Loucy (cell line): Measurements from ENCODE around the gene JARID2.

Source experiments
- H2AFZ ChIP-seq: fragments of 200-600 bp; sonication (generic); 2 replicates; pipeline ENCODE4 v1.6.0; 2016; ENCODE audit warnings: antibody characterized with exemption, mild to moderate bottlenecking, low read length, moderate library complexity
- H3F3A ChIP-seq: fragments of 200-600 bp; 2 replicates; pipeline ENCODE4 v1.6.0; 2016; ENCODE audit warnings: antibody characterized with exemption, low read depth, mild to moderate bottlenecking
- H3K27me3 ChIP-seq: fragments of 200-600 bp; sonication (generic); 2 replicates; pipeline ENCODE4 v1.6.1; 2014; ENCODE audit warnings: low read length, mild to moderate bottlenecking; ENCODE audit not compliant: insufficient read depth, poor library complexity, severe bottlenecking
- H3K36me3 ChIP-seq: fragments of 200-600 bp; sonication (generic); 2 replicates; pipeline ENCODE4 v1.6.1; 2016; ENCODE audit warnings: low read length; ENCODE audit not compliant: insufficient read depth
- H3K4me1 ChIP-seq: fragments of 200-600 bp; sonication (generic); 2 replicates; pipeline ENCODE4 v1.5.1; 2014; ENCODE audit warnings: low read length, mild to moderate bottlenecking; ENCODE audit not compliant: insufficient read depth, poor library complexity, severe bottlenecking
- H3K4me2 ChIP-seq: fragments of 200-600 bp; sonication (generic); 2 replicates; pipeline ENCODE4 v1.6.0; 2014; ENCODE audit warnings: antibody characterized with exemption, low read length, low read depth, mild to moderate bottlenecking; ENCODE audit not compliant: poor library complexity, severe bottlenecking
- H3K4me3 ChIP-seq: fragments of 200-600 bp; sonication (generic); 2 replicates; pipeline ENCODE4 v1.5.1; 2014; ENCODE audit warnings: low read length, mild to moderate bottlenecking, mixed read lengths; ENCODE audit not compliant: poor library complexity, severe bottlenecking
- H3K79me2 ChIP-seq: fragments of 200-600 bp; sonication (generic); 2 replicates; pipeline ENCODE4 v1.6.1; 2014; ENCODE audit warnings: low read length; ENCODE audit not compliant: insufficient read depth
- H3K9ac ChIP-seq: fragments of 200-600 bp; sonication (generic); 2 replicates; pipeline ENCODE4 v1.6.0; 2014; ENCODE audit warnings: mild to moderate bottlenecking, low read depth, low read length, moderate library complexity; ENCODE audit not compliant: poor library complexity, severe bottlenecking
- H3K9me2 ChIP-seq: fragments of 200-600 bp; sonication (generic); replicated peaks from 2 replicates; pipeline ENCODE4 v1.6.1; 2016; ENCODE audit warnings: low read depth, low read length, mixed read lengths
- H3K9me3 ChIP-seq: fragments of 200-600 bp; sonication (generic); 2 replicates; pipeline ENCODE4 v1.6.1; 2014; ENCODE audit warnings: mild to moderate bottlenecking, antibody characterized with exemption, low read length, low read depth; ENCODE audit not compliant: insufficient read depth
- H4K20me1 ChIP-seq: fragments of 200-600 bp; sonication (generic); 2 replicates; pipeline ENCODE4 v1.6.0; 2014; ENCODE audit warnings: antibody characterized with exemption, low read length, mild to moderate bottlenecking; ENCODE audit not compliant: insufficient read depth, poor library complexity, severe bottlenecking
- EZH2phosphoT487 ChIP-seq: fragments of 200-600 bp; IDR thresholded peaks from 2 replicates; pipeline ENCODE4 v1.6.1; 2018; ENCODE audit warnings: antibody characterized with exemption, mild to moderate bottlenecking, moderate library complexity, borderline replicate concordance
- TF ChIP-seq, protein P1 (sequence below): fragments of 200-600 bp; sonication (generic); conservative IDR thresholded peaks from 2 replicates; pipeline ENCODE4 v1.5.1; 2014; ENCODE audit warnings: mild to moderate bottlenecking, antibody characterized with exemption, low read length

The JARID2 gene

DNA sequence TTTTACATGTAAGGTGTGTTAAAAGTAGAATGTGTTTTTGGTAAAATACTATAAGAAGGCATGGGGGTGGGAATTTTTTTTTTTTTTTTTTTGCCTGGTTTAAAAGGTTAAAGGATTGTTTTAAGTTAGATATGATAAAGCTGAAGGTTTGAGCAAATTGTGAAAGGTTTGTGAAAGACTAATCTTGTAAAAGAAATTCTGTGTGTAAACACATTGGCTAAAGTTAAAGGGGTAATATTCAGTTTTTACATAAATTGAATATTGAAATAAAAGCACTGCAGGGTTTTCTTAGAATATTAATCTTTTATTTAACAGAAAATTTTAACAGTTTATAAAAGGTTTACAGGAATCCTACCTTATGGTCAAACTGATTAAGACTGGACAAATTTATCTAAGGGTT lies 311.3 kb downstream of the JARID2 start:
- no peak overlapping the region for H3K9ac ChIP-seq
- H3K27me3 ChIP-seq, result no peaks in the 10 kb centered on the region
- H3K4me3 ChIP-seq, result no peak overlapping the region
- H3K79me2 ChIP-seq, result no peaks in the 10 kb centered on the region; the same call in 1 of the 2 replicates
- H4K20me1 ChIP-seq, result no peaks in the 10 kb centered on the region
- no peaks in the 10 kb centered on the region for H3F3A ChIP-seq
- no peaks in the 10 kb centered on the region for H3K9me3 ChIP-seq
- no peak overlapping the region for H2AFZ ChIP-seq
- no peak for TF ChIP-seq EZH2phosphoT487
- TF ChIP-seq, protein P1, sequence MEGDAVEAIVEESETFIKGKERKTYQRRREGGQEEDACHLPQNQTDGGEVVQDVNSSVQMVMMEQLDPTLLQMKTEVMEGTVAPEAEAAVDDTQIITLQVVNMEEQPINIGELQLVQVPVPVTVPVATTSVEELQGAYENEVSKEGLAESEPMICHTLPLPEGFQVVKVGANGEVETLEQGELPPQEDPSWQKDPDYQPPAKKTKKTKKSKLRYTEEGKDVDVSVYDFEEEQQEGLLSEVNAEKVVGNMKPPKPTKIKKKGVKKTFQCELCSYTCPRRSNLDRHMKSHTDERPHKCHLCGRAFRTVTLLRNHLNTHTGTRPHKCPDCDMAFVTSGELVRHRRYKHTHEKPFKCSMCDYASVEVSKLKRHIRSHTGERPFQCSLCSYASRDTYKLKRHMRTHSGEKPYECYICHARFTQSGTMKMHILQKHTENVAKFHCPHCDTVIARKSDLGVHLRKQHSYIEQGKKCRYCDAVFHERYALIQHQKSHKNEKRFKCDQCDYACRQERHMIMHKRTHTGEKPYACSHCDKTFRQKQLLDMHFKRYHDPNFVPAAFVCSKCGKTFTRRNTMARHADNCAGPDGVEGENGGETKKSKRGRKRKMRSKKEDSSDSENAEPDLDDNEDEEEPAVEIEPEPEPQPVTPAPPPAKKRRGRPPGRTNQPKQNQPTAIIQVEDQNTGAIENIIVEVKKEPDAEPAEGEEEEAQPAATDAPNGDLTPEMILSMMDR, result no peak
- H3K4me1 ChIP-seq, result peaks cover 36% of the 10 kb centered on the region
- no peaks in the 10 kb centered on the region for H3K36me3 ChIP-seq
- H3K9me2 ChIP-seq, result no peaks in the 10 kb centered on the region
- H3K4me2 ChIP-seq, result no peak overlapping the region

DNA sequence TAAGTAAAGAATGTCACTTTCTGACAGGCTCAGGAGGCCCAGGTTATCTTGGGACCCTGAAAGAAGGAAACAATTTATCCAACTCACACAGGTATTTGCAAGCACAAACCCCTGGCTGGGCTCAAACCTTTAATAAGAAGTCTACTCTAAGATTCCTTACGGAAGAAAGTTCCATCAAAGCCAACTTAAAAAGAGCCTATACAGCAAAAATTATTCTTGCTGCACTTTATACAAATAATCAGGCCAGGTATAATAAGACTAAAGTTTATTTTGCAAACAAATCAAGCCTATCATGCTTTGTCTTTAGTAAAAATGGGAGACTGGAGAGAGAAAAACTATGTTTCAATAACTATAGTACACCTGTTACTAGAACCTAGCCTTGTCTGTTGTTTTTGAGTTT lies 314.8 kb downstream of the JARID2 start:
- H3K9me3 ChIP-seq, result no peaks in the 10 kb centered on the region
- H3K9ac ChIP-seq, result no peak overlapping the region
- no peaks in the 10 kb centered on the region for H3K9me2 ChIP-seq
- no peak overlapping the region for H2AFZ ChIP-seq
- H3K4me2 ChIP-seq, result no peak overlapping the region
- H3F3A ChIP-seq, result no peaks in the 10 kb centered on the region
- H3K36me3 ChIP-seq, result no peaks in the 10 kb centered on the region
- no peaks in the 10 kb centered on the region for H4K20me1 ChIP-seq
- no peaks in the 10 kb centered on the region for H3K27me3 ChIP-seq
- TF ChIP-seq, protein P1, result no peak
- H3K4me3 ChIP-seq, result no peak overlapping the region
- H3K79me2 ChIP-seq, result peaks cover 15% of the 10 kb centered on the region; the same call in 1 of the 2 replicates
- peaks cover 19% of the 10 kb centered on the region for H3K4me1 ChIP-seq

DNA sequence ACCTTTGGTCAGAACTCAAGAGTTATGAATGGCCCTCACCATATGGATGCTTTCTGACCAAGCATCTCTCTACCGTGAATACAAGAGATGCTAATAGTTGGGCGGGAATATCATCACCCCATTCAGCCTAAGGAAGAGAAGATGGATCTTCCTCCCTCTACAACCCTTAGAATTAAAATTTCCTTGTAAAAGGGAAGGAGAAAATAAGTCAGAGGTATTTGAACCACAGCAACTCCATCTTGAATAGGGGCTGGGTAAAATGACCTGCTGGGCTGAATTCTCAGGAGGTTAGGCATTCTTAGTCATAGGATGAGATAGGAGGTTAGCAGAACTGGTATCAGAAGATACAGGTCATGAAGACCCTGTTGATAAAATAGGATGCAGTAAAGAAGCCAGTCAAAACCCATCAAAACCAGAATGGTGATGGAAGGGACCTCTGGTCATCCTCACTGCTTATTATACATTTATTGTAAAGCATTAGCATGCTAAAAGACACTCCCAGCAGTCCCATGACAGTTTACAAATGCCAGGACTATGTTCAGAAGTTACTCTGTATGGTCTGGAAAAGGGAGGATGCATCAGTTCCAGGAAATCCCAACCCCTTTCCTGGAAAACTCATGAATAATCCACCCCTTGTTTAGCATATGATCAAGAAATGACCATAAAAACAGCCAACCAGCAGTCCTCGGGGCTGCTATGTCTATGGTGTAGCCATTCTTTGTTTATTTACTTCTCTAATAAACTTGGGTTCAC lies 315.8 kb downstream of the JARID2 start:
- H3K4me3 ChIP-seq, result no peak overlapping the region
- no peaks in the 10 kb centered on the region for H3K36me3 ChIP-seq
- H3K9me2 ChIP-seq, result no peaks in the 10 kb centered on the region
- H3K27me3 ChIP-seq, result no peaks in the 10 kb centered on the region
- H3K4me2 ChIP-seq, result no peak overlapping the region
- no peak for TF ChIP-seq EZH2phosphoT487
- TF ChIP-seq, protein P1, result no peak
- H3K9ac ChIP-seq, result no peak overlapping the region
- peaks cover 15% of the 10 kb centered on the region; the same call in 1 of the 2 replicates for H3K79me2 ChIP-seq
- H3F3A ChIP-seq, result no peaks in the 10 kb centered on the region
- H3K4me1 ChIP-seq, result peaks cover 12% of the 10 kb centered on the region
- H2AFZ ChIP-seq, result no peak overlapping the region
- no peaks in the 10 kb centered on the region for H4K20me1 ChIP-seq
- no peaks in the 10 kb centered on the region for H3K9me3 ChIP-seq
